ENCODE measurements around the gene STYXL1.

DNA sequence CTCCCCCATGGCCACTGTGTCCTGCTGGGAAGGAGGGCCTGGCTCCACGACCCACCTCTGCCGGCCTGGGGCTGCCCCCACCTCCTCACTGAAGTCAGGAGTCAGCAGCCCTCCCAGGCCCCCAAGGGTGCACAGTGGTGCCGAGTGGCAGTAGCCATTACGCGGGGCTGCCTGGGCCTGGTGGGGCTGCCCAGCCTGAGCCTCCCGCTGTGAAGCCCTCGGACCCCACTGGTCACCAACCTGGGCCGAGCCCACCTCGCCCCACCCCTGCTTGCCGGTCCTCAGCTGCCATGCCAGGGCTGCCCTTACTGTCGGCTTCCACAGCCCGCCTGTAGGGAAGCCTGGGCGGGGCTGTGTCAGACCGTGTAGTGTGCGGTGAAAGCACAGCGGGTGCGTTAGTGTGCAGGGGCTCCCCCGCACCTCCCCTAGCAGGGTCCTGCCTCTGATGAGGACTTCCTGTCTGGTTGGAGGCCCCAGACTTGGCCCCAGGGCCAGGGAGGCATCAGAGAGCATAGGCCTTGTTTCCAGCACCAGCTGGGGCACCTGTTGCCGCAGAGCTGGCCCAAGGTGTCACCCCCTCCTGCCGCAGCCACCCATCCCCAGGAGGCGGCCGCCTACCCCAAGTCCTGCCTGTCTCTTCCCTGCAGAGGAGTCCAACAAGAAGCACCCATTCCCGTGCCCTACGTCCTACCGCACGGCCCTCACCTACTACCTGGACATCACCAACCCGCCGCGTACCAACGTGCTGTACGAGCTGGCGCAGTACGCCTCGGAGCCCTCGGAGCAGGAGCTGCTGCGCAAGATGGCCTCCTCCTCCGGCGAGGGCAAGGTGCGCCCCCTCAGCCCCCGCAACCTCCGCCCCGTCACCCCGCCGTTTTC, 63.4 kb downstream of the STYXL1 start:
- TF ChIP-seq YY1 (IDR thresholded peaks at IDR 0.05; ENCODE audit: low read depth) (no peak), RAD21 (IDR thresholded peaks at IDR 0.05; ENCODE audit: low read depth) (no peak), MAX (IDR thresholded peaks at IDR 0.05) (no peak)
